SU-DHL-6 (cell line): ENCODE data around the gene OR52E8.

Source experiments
- H2AFZ ChIP-seq: fragments of 200-600 bp; sonication (generic); 2 replicates; pipeline ENCODE4 v1.6.1; 2014; ENCODE audit warnings: low read depth, mild to moderate bottlenecking, moderate library complexity, mixed read lengths, antibody characterized with exemption, low read length; ENCODE audit not compliant: severe bottlenecking
- H3F3A ChIP-seq: fragments of 200-600 bp; shearing (Covaris generic); 2 replicates; pipeline ENCODE4 v1.6.0; 2016; ENCODE audit warnings: antibody characterized with exemption, mild to moderate bottlenecking; ENCODE audit not compliant: insufficient read depth
- H3K27ac ChIP-seq: fragments of 200-600 bp; sonication (generic); 2 replicates; pipeline ENCODE4 v1.5.1; 2016; ENCODE audit warnings: low read depth, mild to moderate bottlenecking, low read length, moderate library complexity, mixed read lengths
- H3K27me3 ChIP-seq: fragments of 200-600 bp; sonication (generic), shearing (Covaris generic); 2 replicates; pipeline ENCODE4 v1.6.0; 2014; ENCODE audit warnings: mild to moderate bottlenecking, low read length
- H3K36me3 ChIP-seq: fragments of 200-600 bp; sonication (generic); 2 replicates; pipeline ENCODE4 v1.6.1; 2014; ENCODE audit warnings: mild to moderate bottlenecking, low read length, mixed read lengths
- H3K4me2 ChIP-seq: fragments of 300-600, 200-600 bp; shearing (Covaris generic), sonication (generic); 2 replicates; pipeline ENCODE4 v1.6.0; 2014; ENCODE audit warnings: low read length, low read depth, mild to moderate bottlenecking; ENCODE audit not compliant: poor library complexity, severe bottlenecking
- H3K4me3 ChIP-seq: fragments of 200-600 bp; sonication (generic); 2 replicates; pipeline ENCODE4 v1.5.1; 2014; ENCODE audit warnings: antibody characterized with exemption, low read length, mild to moderate bottlenecking, mixed read lengths; ENCODE audit not compliant: insufficient read depth, poor library complexity, severe bottlenecking
- H3K79me2 ChIP-seq: fragments of 200-600 bp; sonication (generic); 2 replicates; pipeline ENCODE4 v1.6.1; 2014; ENCODE audit warnings: mild to moderate bottlenecking, low read length, moderate library complexity; ENCODE audit not compliant: insufficient read depth
- H3K9ac ChIP-seq: fragments of 200-600 bp; sonication (generic); 2 replicates; pipeline ENCODE4 v1.7.0; 2014; ENCODE audit warnings: mild to moderate bottlenecking, low read length
- H3K9me2 ChIP-seq: fragments of 200-600 bp; sonication (generic); replicated peaks from 2 replicates; pipeline ENCODE4 v1.6.1; 2014; ENCODE audit warnings: low read length; ENCODE audit not compliant: insufficient read depth
- H3K9me3 ChIP-seq: fragments of 200-600 bp; sonication (generic); 2 replicates; pipeline ENCODE4 v1.6.1; 2014; ENCODE audit warnings: low read length, mixed read lengths; ENCODE audit not compliant: insufficient read depth
- H4K20me1 ChIP-seq: fragments of 200-600 bp; sonication (generic); 2 replicates; pipeline ENCODE4 v1.6.1; 2014; ENCODE audit warnings: low read depth, mild to moderate bottlenecking, antibody characterized with exemption, low read length, moderate library complexity, mixed read lengths
- CTCF ChIP-seq: fragments of 200-600 bp; sonication (generic); IDR thresholded peaks from one replicate; pipeline ENCODE4 v1.5.1; 2017; ENCODE audit warnings: antibody characterized with exemption, mild to moderate bottlenecking, low read length, moderate library complexity; ENCODE audit not compliant: insufficient read depth, poor library complexity, severe bottlenecking
- EZH2phosphoT487 ChIP-seq: fragments of 200-600 bp; sonication (generic), shearing (Covaris generic); conservative IDR thresholded peaks from 2 replicates; pipeline ENCODE4 v1.6.1; 2018; ENCODE audit warnings: mild to moderate bottlenecking, antibody characterized with exemption, low read length, moderate library complexity, mixed read lengths

Gene OR52E8

DNA sequence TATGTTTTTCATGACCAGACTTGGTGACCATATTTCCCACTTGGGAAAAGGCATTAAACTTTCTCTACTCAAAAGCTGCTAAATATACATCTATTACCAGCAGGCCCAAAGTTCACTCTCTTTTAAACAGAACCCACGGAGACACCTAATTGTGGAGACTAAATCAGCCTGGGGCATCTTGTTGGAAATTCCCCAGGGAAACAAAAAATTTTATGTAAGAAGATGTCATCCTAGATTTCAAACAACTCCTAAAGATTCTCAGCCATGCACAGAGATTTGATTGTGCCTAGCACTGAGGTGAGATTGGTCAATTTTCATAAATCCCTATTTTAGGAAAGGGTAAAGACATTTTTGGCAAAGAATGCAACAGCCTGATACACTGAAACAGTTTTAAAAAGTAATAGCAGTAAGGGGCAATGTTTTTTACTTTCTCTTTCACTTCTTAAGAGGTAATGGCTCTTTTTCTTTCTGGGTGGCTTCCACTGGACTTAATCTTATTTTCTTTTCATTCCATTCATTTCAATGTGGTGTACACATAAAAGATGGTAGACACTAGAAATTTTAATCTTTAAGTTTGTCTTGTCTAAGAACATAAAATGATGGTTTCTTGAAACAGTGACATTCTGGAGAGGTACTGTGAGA, 39.1 kb downstream of the OR52E8 start:
- Histone ChIP-seq H3K4me2 (no peak overlapping the region), H3K9me2 (no peaks in the 10 kb centered on the region), H3K9ac (no peak overlapping the region), H4K20me1 (no peaks in the 10 kb centered on the region), H3K4me3 (no peak overlapping the region), H3K27me3 (no peaks in the 10 kb centered on the region), H3K79me2 (no peaks in the 10 kb centered on the region), H3F3A (no peaks in the 10 kb centered on the region), H3K9me3 (no peaks in the 10 kb centered on the region), H3K27ac (no peak overlapping the region), H2AFZ (no peak overlapping the region), H3K36me3 (no peaks in the 10 kb centered on the region)
- TF ChIP-seq CTCF: no peak
- no peak for TF ChIP-seq EZH2phosphoT487

GRCh38 chr11:5815534-5815933, 42.0 kb downstream of the OR52E8 start:
- Histone ChIP-seq H3F3A (no peaks in the 10 kb centered on the region), H3K27ac (no peak overlapping the region), H3K9me3 (no peaks in the 10 kb centered on the region), H3K36me3 (no peaks in the 10 kb centered on the region), H4K20me1 (no peaks in the 10 kb centered on the region), H3K9me2 (no peaks in the 10 kb centered on the region), H2AFZ (no peak overlapping the region), H3K9ac (no peak overlapping the region), H3K79me2 (no peaks in the 10 kb centered on the region), H3K4me2 (no peak overlapping the region), H3K4me3 (no peak overlapping the region), H3K27me3 (no peaks in the 10 kb centered on the region)
- no peak for TF ChIP-seq CTCF
- no peak for TF ChIP-seq EZH2phosphoT487

GRCh38 chr11:5809905-5810795, 47.3 kb downstream of the OR52E8 start:
- no peaks in the 10 kb centered on the region for H3K27me3 ChIP-seq
- H3K79me2 ChIP-seq: no peaks in the 10 kb centered on the region
- H3K9ac ChIP-seq: no peak overlapping the region
- no peak overlapping the region for H3K4me2 ChIP-seq
- no peak for TF ChIP-seq CTCF
- TF ChIP-seq EZH2phosphoT487: no peak
- no peak overlapping the region for H3K4me3 ChIP-seq
- H4K20me1 ChIP-seq: no peaks in the 10 kb centered on the region
- H3K27ac ChIP-seq: no peak overlapping the region
- no peaks in the 10 kb centered on the region for H3K9me2 ChIP-seq
- no peaks in the 10 kb centered on the region for H3K9me3 ChIP-seq
- H2AFZ ChIP-seq: no peak overlapping the region
- H3K36me3 ChIP-seq: no peaks in the 10 kb centered on the region
- no peaks in the 10 kb centered on the region for H3F3A ChIP-seq
